IMR-90 (cell line): Measurements from ENCODE around the gene KRT6C.

ENCODE experiments used
- CEBPB ChIP-seq: IDR thresholded peaks from 2 replicates; pipeline ENCODE4 v1.6.1; 2012; ENCODE audit warnings: low read depth, low read length, improper control_type of control experiment
- CHD1 ChIP-seq: IDR thresholded peaks from 2 replicates; pipeline ENCODE4 v1.6.1; 2012; ENCODE audit warnings: low read depth, low read length, improper control_type of control experiment
- FOS ChIP-seq: fragments of 150-350 bp; IDR thresholded peaks from 2 replicates; pipeline ENCODE4 v1.6.1; 2016; ENCODE audit warnings: low read depth, low read length
- MAFK ChIP-seq: IDR thresholded peaks from 2 replicates; pipeline ENCODE4 v1.6.1; 2012; ENCODE audit warnings: low read depth, low read length, improper control_type of control experiment
- MAZ ChIP-seq: IDR thresholded peaks from 2 replicates; pipeline ENCODE4 v1.6.1; 2012; ENCODE audit warnings: low read depth, mild to moderate bottlenecking, low read length, improper control_type of control experiment, moderate library complexity, borderline replicate concordance
- MXI1 ChIP-seq: IDR thresholded peaks from 2 replicates; pipeline ENCODE4 v1.6.1; 2012; ENCODE audit warnings: low read depth, mild to moderate bottlenecking, low read length, moderate library complexity, borderline replicate concordance
- NFE2L2 ChIP-seq: fragments of 150-350 bp; IDR thresholded peaks from 2 replicates; pipeline ENCODE4 v1.6.1; 2016; ENCODE audit warnings: low read depth, mild to moderate bottlenecking, low read length
- POLR2A ChIP-seq: IDR thresholded peaks from 2 replicates; pipeline ENCODE4 v1.6.1; 2012; ENCODE audit warnings: mild to moderate bottlenecking, low read depth, low read length
- RAD21 ChIP-seq: IDR thresholded peaks from 2 replicates; pipeline ENCODE4 v1.6.1; 2012; ENCODE audit warnings: low read length, improper control_type of control experiment
- RFX5 ChIP-seq: IDR thresholded peaks from 2 replicates; pipeline ENCODE4 v1.8.0; 2012; ENCODE audit warnings: low read depth, mild to moderate bottlenecking, low read length, moderate library complexity
- SMC3 ChIP-seq: fragments of 150-350 bp; IDR thresholded peaks from 2 replicates; pipeline ENCODE4 v1.6.1; 2016; ENCODE audit warnings: low read depth, mild to moderate bottlenecking, antibody characterized with exemption, low read length, moderate library complexity
- TF ChIP-seq, protein P1 (sequence below): conservative IDR thresholded peaks from 2 replicates; pipeline ENCODE4 v1.5.1; 2012; ENCODE audit warnings: mild to moderate bottlenecking, low read depth, low read length, improper control_type of control experiment
- TF ChIP-seq, protein P2 (sequence below): fragments of 150-350 bp; IDR thresholded peaks from 2 replicates; pipeline ENCODE4 v1.6.1; 2017; ENCODE audit warnings: mild to moderate bottlenecking, antibody characterized with exemption, low read length, low read depth

DNA sequence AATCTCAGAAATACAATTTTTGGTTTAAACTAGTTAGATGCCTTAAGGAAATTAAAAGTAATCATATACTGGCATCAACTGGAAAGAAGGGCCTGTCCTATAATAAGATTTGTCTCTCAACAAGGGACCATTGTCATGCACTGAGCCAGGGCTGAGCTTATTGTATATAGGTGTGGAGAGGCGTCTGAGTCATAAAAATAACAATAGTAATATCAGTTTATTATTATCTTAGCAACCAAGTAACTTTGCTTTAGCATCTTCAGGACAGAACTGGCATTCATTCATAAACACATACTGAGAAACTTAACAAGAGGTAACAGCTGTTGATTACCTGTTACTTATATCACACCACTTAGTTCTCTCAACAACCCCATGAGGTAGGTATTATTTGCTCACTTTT is 46.5 kb downstream of the KRT6C start:
- TF ChIP-seq, protein P1, sequence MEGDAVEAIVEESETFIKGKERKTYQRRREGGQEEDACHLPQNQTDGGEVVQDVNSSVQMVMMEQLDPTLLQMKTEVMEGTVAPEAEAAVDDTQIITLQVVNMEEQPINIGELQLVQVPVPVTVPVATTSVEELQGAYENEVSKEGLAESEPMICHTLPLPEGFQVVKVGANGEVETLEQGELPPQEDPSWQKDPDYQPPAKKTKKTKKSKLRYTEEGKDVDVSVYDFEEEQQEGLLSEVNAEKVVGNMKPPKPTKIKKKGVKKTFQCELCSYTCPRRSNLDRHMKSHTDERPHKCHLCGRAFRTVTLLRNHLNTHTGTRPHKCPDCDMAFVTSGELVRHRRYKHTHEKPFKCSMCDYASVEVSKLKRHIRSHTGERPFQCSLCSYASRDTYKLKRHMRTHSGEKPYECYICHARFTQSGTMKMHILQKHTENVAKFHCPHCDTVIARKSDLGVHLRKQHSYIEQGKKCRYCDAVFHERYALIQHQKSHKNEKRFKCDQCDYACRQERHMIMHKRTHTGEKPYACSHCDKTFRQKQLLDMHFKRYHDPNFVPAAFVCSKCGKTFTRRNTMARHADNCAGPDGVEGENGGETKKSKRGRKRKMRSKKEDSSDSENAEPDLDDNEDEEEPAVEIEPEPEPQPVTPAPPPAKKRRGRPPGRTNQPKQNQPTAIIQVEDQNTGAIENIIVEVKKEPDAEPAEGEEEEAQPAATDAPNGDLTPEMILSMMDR, result no peak
- TF ChIP-seq POLR2A, result no peak
- no peak for TF ChIP-seq MAFK
- TF ChIP-seq SMC3, result no peak
- TF ChIP-seq MAZ, result no peak
- TF ChIP-seq, protein P2, sequence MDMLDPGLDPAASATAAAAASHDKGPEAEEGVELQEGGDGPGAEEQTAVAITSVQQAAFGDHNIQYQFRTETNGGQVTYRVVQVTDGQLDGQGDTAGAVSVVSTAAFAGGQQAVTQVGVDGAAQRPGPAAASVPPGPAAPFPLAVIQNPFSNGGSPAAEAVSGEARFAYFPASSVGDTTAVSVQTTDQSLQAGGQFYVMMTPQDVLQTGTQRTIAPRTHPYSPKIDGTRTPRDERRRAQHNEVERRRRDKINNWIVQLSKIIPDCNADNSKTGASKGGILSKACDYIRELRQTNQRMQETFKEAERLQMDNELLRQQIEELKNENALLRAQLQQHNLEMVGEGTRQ, result no peak
- no peak for TF ChIP-seq MXI1
- no peak for TF ChIP-seq RFX5
- no peak for TF ChIP-seq CEBPB
- TF ChIP-seq FOS, result no peak
- TF ChIP-seq RAD21, result no peak
- TF ChIP-seq NFE2L2, result no peak
- TF ChIP-seq CHD1, result no peak
